Stomach (tissue), 4 donors: ENCODE results near the gene SLC10A3.
"Not testable (repeated sequence)": the region's sequence is repeated elsewhere in the genome, so short reads cannot be mapped to it uniquely, and the experiment has no call there.

Experiments
- CTCF ChIP-seq, 7 experiments: fragments of 450-650 bp in 4 of 7; fragments of 200-600 bp in 3 of 7; sonication (generic) in 3 of 7; IDR thresholded peaks; one replicate each; pipeline ENCODE4 v1.5.1; 2016 to 2019; ENCODE audit warnings: antibody characterized with exemption in 7 of 7, control low read depth in 2 of 7, mild to moderate bottlenecking in 1 of 7
- EP300 ChIP-seq: sonication (generic); formaldehyde crosslinking; IDR thresholded peaks from one replicate; pipeline ENCODE4 v1.6.1; 2017; ENCODE audit warnings: antibody characterized with exemption

DNA sequence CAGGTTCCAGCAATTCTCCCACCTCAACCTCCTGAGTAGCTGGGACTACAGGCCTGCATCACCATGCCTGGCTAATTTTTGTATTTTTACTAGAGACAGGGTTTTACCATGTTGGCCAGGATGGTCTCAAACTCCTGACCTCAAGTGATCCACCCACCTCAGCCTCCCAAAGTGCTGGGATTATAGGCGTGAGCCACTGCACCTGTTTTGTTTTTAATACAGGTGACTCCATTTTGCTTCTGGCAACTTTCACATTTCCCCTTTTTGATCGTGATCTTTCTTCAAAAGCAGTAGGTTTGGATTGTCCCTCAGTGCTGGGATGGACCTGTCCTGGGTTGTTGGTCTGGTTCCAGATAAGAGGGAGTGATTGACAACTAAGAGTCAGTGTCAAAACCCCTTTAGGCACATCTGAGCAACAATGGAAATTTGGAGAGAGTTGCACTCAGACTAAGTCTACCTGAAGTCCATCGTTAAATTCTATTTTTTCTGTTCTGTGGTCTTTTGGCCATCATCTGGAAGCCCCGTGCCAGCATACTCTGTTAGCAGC lies 6.2 kb upstream of the SLC10A3 start:
- TF ChIP-seq CTCF (IDR thresholded peaks at IDR 0.05); EP300: not testable (repeated sequence)
